ENCODE data around the gene FBXW2.
"Not testable (repeated sequence)": the region's sequence is repeated elsewhere in the genome, so short reads cannot be mapped to it uniquely, and the experiment has no call there.

Gene FBXW2

GRCh38 chr9:120777229-120777628 lies 16.0 kb downstream of the FBXW2 start:
- no peak for DNase-seq

- DNase-seq, result no peak
These were observed 16.4 kb downstream of the FBXW2 start for GRCh38 chr9:120776788-120777187.

GRCh38 chr9:120775859-120776258 lies 17.4 kb downstream of the FBXW2 start:
- DNase-seq, result no peak

- no peak for DNase-seq
These were observed 18.5 kb downstream of the FBXW2 start for GRCh38 chr9:120774719-120775118.

- DNase-seq, result no peak
These were observed 20.0 kb downstream of the FBXW2 start for GRCh38 chr9:120773256-120773655.

- DNase-seq, result peak; percentile 68 to 81 (median 80)
These were observed 22.3 kb downstream of the FBXW2 start for GRCh38 chr9:120770931-120771330.

- no peak for DNase-seq
These were observed 24.3 kb downstream of the FBXW2 start for GRCh38 chr9:120768886-120769285.

GRCh38 chr9:120768247-120768646 lies 25.0 kb downstream of the FBXW2 start:
- DNase-seq, result no peak

- DNase-seq, result no peak
These were observed 25.8 kb downstream of the FBXW2 start for GRCh38 chr9:120767451-120767850.

- no peak for DNase-seq
These were observed 27.2 kb downstream of the FBXW2 start for GRCh38 chr9:120765910-120766425.

- DNase-seq, result no peak
These were observed 28.7 kb downstream of the FBXW2 start for GRCh38 chr9:120764476-120764875.

- no peak for DNase-seq
These were observed 32.2 kb downstream of the FBXW2 start for GRCh38 chr9:120761006-120761405.

GRCh38 chr9:120759755-120760400 lies 33.3 kb downstream of the FBXW2 start:
- DNase-seq, result no peak

- no peak for DNase-seq
These were observed 34.7 kb downstream of the FBXW2 start for GRCh38 chr9:120758544-120758943.

GRCh38 chr9:120757026-120757913 lies 35.9 kb downstream of the FBXW2 start:
- DNase-seq, result peak in 2 of 3 donors; percentile 15 to 31

- DNase-seq, result peak; percentile 48 to 82 (median 77)
These were observed 36.7 kb downstream of the FBXW2 start for GRCh38 chr9:120756531-120756930.

GRCh38 chr9:120755810-120756434 lies 37.3 kb downstream of the FBXW2 start:
- peak; percentile 70 to 80 (median 75) for DNase-seq

GRCh38 chr9:120755044-120755443 lies 38.2 kb downstream of the FBXW2 start:
- no peak for DNase-seq

- no peak for DNase-seq
These were observed 42.8 kb downstream of the FBXW2 start for GRCh38 chr9:120750421-120750820.

GRCh38 chr9:120746366-120746765 lies 46.9 kb downstream of the FBXW2 start:
- DNase-seq, result not testable (repeated sequence)

- no peak for DNase-seq
These were observed 47.9 kb downstream of the FBXW2 start for GRCh38 chr9:120745278-120745677.

- DNase-seq, result peak; percentile 37 to 66 (median 59)
These were observed 50.2 kb downstream of the FBXW2 start for GRCh38 chr9:120742951-120743416.

GRCh38 chr9:120741701-120742100 lies 51.5 kb downstream of the FBXW2 start:
- no peak for DNase-seq
